ENCODE measurements around the gene DNAJC13.

DNA sequence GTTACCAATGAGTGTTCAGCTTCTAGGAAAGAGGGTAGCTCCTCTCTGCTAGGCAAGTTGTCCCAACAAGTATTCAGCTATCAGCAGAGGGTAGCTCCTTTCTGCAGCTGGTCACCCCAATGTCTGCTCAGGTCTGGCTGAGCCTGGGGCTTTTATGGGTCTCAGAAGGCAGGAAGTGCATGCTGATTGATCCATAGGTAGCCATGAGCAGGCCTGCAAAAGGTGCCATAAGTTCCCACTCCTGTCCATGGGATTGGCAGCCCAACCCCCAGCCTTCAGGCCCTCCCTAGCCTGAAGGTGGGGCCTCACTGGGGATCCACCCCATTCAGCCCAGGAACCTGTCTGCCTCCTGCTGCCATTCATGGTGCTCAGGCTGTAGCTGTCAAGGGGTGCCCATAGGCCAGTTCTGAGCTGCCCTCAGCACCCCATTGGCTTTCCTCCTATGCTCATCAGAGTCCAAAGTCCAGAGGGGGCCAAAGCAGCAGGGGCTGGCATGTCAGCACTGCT, 34.6 kb upstream of the DNAJC13 start:
- TF ChIP-seq, protein P1, sequence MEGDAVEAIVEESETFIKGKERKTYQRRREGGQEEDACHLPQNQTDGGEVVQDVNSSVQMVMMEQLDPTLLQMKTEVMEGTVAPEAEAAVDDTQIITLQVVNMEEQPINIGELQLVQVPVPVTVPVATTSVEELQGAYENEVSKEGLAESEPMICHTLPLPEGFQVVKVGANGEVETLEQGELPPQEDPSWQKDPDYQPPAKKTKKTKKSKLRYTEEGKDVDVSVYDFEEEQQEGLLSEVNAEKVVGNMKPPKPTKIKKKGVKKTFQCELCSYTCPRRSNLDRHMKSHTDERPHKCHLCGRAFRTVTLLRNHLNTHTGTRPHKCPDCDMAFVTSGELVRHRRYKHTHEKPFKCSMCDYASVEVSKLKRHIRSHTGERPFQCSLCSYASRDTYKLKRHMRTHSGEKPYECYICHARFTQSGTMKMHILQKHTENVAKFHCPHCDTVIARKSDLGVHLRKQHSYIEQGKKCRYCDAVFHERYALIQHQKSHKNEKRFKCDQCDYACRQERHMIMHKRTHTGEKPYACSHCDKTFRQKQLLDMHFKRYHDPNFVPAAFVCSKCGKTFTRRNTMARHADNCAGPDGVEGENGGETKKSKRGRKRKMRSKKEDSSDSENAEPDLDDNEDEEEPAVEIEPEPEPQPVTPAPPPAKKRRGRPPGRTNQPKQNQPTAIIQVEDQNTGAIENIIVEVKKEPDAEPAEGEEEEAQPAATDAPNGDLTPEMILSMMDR (IDR thresholded peaks at IDR 0.05): no peak
- no peak for TF ChIP-seq POLR2AphosphoS5 (IDR thresholded peaks at IDR 0.05)
- no peak for TF ChIP-seq EP300 (IDR thresholded peaks at IDR 0.05)
- TF ChIP-seq POLR2A (IDR thresholded peaks at IDR 0.05): no peak

Data from sigmoid colon (tissue), 4 donors.